Sigmoid colon (tissue), 7 donors: ENCODE data around the gene SPAG16. TPM values are rescaled to one million over a fixed set of nuclear protein-coding genes. Genes with fewer than 3 reads are reported as not detected.
"Not testable (repeated sequence)": the region's sequence is repeated elsewhere in the genome, so short reads cannot be mapped to it uniquely, and the experiment has no call there.

Experiments
- DNase-seq: peaks from one replicate; pipeline ENCODE4 v3.0.0-alpha.2; 2019
- H3K27ac ChIP-seq, 4 donors: fragments of 200-600 bp; sonication (generic); one replicate each; pipeline ENCODE4 v1.5.1; 2016 to 2019; ENCODE audit warnings: mild to moderate bottlenecking in 1 of 4
- H3K27me3 ChIP-seq, 3 donors: fragments of 200-600 bp; sonication (generic); one replicate each; pipeline ENCODE4 v1.5.1; 2019; ENCODE audit warnings: mild to moderate bottlenecking in 1 of 3
- H3K36me3 ChIP-seq, 4 donors: fragments of 200-600 bp; sonication (generic); one replicate each; pipeline ENCODE4 v1.5.1; 2016 to 2019
- H3K4me1 ChIP-seq, 4 donors: fragments of 200-600 bp; sonication (generic); one replicate each; pipeline ENCODE4 v1.5.1; 2017 to 2019
- H3K4me3 ChIP-seq, 4 donors: fragments of 200-600 bp; sonication (generic); one replicate each; pipeline ENCODE4 v1.5.1; 2017 to 2019; ENCODE audit warnings: mild to moderate bottlenecking in 2 of 4, moderate library complexity in 1 of 4
- H3K9me3 ChIP-seq, 4 donors: fragments of 200-600 bp in 3 of 4; sonication (generic) in 3 of 4; one replicate each; pipeline versions ENCODE4 v1.5.1 to v1.6.1; 2013 to 2019
- CTCF ChIP-seq, 4 experiments: fragments of 450-650 bp in 3 of 4; fragments of 200-600 bp in 1 of 4; IDR thresholded peaks; one replicate each; pipeline ENCODE4 v1.5.1; 2016 to 2019; ENCODE audit warnings: antibody characterized with exemption in 4 of 4, mild to moderate bottlenecking in 3 of 4, moderate library complexity in 2 of 4
- EP300 ChIP-seq, 4 donors: sonication (generic); formaldehyde crosslinking; IDR thresholded peaks; one replicate each; pipeline ENCODE4 v1.6.1; 2017; ENCODE audit warnings: antibody characterized with exemption in 4 of 4
- POLR2A ChIP-seq, 2 donors: fragments of 450-650 bp; IDR thresholded peaks; one replicate each; pipeline ENCODE4 v1.6.1; 2016; ENCODE audit warnings: antibody characterized with exemption in 2 of 2, mild to moderate bottlenecking in 2 of 2, moderate library complexity in 2 of 2
- POLR2AphosphoS5 ChIP-seq, 4 donors: sonication (generic); formaldehyde crosslinking; IDR thresholded peaks; one replicate each; pipeline ENCODE4 v1.6.1; 2017; ENCODE audit warnings: antibody characterized with exemption in 4 of 4
- WGBS, 2 donors: extraction: QIAGEN DNeasy Blood & Tissue Kit; methylation state at CpG; one replicate each; pipeline ENCODE4 v1.1.7; 2013; 5-methylcytosine and 5-hydroxymethylcytosine counted together
- intact Hi-C: fragments of 100-400 bp; cut with DNase I; formaldehyde crosslinking; loops from one replicate; pipeline ENCODE4 v1.15.1; 2023
- polyA plus RNA-seq, 3 donors: library from polyadenylated mRNA; stranded (reverse); fragments of 200-250 nt; gene quantifications; one replicate each; pipeline ENCODE4 v1.2.3, GENCODE V29; 2013
- total RNA-seq, 4 donors: library from RNA; depleted of rRNA; stranded (reverse); fragments of >200 nt; gene quantifications; one replicate each; pipeline ENCODE4 v1.1.0, GENCODE V29; 2016
- donor health status: healthy with polysubstance abuse.
- donor health status: Bipolar disorder and iron deficiency.
- donor health status: healthy.

Gene SPAG16
- total and polyA plus RNA-seq, 7 donors, result 13.1 to 70.3 (median 36.0) TPM

- Histone ChIP-seq H3K27ac (no peak overlapping the region), H3K4me3 (no peak overlapping the region), H3K36me3 (no peaks in the 10 kb centered on the region), H3K9me3 (no peaks in the 10 kb centered on the region), H3K4me1 (no peaks in the 10 kb centered on the region), H3K27me3 (no peaks in the 10 kb centered on the region)
- no peak for TF ChIP-seq POLR2A (IDR thresholded peaks at IDR 0.05)
- TF ChIP-seq EP300 (IDR thresholded peaks at IDR 0.05), result no peak
- TF ChIP-seq POLR2AphosphoS5 (IDR thresholded peaks at IDR 0.05), result no peak
- no peak for TF ChIP-seq CTCF (IDR thresholded peaks at IDR 0.05)
- 93 to 96% methylated on average over 3 of the region's 3 CpGs for whole genome bisulfite sequencing, 2 donors
- no peak for DNase-seq
- intact Hi-C loops, result no loop called here
Measured at GRCh38 chr2:213989207-213989606, 704.9 kb downstream of the SPAG16 start.

- intact Hi-C loops, result no loop called here
- H3K27ac ChIP-seq, result no peak overlapping the region
- WGBS, 2 donors, result 90 to 95% methylated on average over 5 of the region's 5 CpGs
- no peak for TF ChIP-seq POLR2AphosphoS5 (IDR thresholded peaks at IDR 0.05)
- TF ChIP-seq POLR2A (IDR thresholded peaks at IDR 0.05), result no peak
- TF ChIP-seq EP300 (IDR thresholded peaks at IDR 0.05), result no peak
- TF ChIP-seq CTCF (IDR thresholded peaks at IDR 0.05), result no peak
- no peaks in the 10 kb centered on the region for H3K9me3 ChIP-seq
- no peaks in the 10 kb centered on the region for H3K27me3 ChIP-seq
- DNase-seq, result no peak
- peaks cover 0 to 7% (median 0%) of the 10 kb centered on the region in 4 donors for H3K4me1 ChIP-seq
- no peak overlapping the region for H3K4me3 ChIP-seq
- H3K36me3 ChIP-seq, result no peaks in the 10 kb centered on the region
Measured at GRCh38 chr2:213991453-213992108, 707.3 kb downstream of the SPAG16 start.

- intact Hi-C loops, result no loop called here
- no peak for DNase-seq
- TF ChIP-seq POLR2A (IDR thresholded peaks at IDR 0.05), result no peak
- TF ChIP-seq POLR2AphosphoS5 (IDR thresholded peaks at IDR 0.05), result no peak
- no peak for TF ChIP-seq CTCF (IDR thresholded peaks at IDR 0.05)
- no peak for TF ChIP-seq EP300 (IDR thresholded peaks at IDR 0.05)
- Histone ChIP-seq H3K9me3 (no peaks in the 10 kb centered on the region), H3K4me1 (peaks cover 0 to 7% (median 0%) of the 10 kb centered on the region in 4 donors), H3K4me3 (no peak overlapping the region), H3K36me3 (no peaks in the 10 kb centered on the region), H3K27me3 (no peaks in the 10 kb centered on the region), H3K27ac (no peak overlapping the region)
- 87 to 100% methylated on average over 1 of the region's 1 CpG for WGBS, 2 donors
Measured at GRCh38 chr2:213995400-213996105, 711.3 kb downstream of the SPAG16 start.

- H3K4me1 ChIP-seq, intact Hi-C loops, H3K27ac ChIP-seq, H3K9me3 ChIP-seq, DNase-seq, H3K4me3 ChIP-seq, H3K36me3 ChIP-seq, H3K27me3 ChIP-seq: not testable (repeated sequence)
- 42 to 65% methylated on average over 3 of the region's 3 CpGs for WGBS, 2 donors
Measured at GRCh38 chr2:213998976-213999375, 714.7 kb downstream of the SPAG16 start.

- TF ChIP-seq EP300 (IDR thresholded peaks at IDR 0.05) (no peak), POLR2AphosphoS5 (IDR thresholded peaks at IDR 0.05) (no peak)
- intact Hi-C loops, result no loop called here
- no peaks in the 10 kb centered on the region for H3K36me3 ChIP-seq
- peaks cover 0 to 6% (median 2%) of the 10 kb centered on the region in 4 donors for H3K4me1 ChIP-seq
- DNase-seq, result no peak
- no peaks in the 10 kb centered on the region for H3K27me3 ChIP-seq
- H3K27ac ChIP-seq, result no peak overlapping the region
- 84 to 90% methylated on average over 6 of the region's 6 CpGs for WGBS, 2 donors
- no peak overlapping the region for H3K4me3 ChIP-seq
- no peaks in the 10 kb centered on the region for H3K9me3 ChIP-seq
Measured at GRCh38 chr2:214004463-214004862, 720.2 kb downstream of the SPAG16 start.
